GM18502 (cell line): ENCODE results near the gene PALLD.

ENCODE experiments used
- ATAC-seq: cut with Tn5 transposase; IDR thresholded peaks from one replicate; pipeline ENCODE4 v1.9.1; 2021; ENCODE audit warnings: mild to moderate bottlenecking; ENCODE audit not compliant: unreplicated experiment, poor library complexity

The PALLD gene

DNA sequence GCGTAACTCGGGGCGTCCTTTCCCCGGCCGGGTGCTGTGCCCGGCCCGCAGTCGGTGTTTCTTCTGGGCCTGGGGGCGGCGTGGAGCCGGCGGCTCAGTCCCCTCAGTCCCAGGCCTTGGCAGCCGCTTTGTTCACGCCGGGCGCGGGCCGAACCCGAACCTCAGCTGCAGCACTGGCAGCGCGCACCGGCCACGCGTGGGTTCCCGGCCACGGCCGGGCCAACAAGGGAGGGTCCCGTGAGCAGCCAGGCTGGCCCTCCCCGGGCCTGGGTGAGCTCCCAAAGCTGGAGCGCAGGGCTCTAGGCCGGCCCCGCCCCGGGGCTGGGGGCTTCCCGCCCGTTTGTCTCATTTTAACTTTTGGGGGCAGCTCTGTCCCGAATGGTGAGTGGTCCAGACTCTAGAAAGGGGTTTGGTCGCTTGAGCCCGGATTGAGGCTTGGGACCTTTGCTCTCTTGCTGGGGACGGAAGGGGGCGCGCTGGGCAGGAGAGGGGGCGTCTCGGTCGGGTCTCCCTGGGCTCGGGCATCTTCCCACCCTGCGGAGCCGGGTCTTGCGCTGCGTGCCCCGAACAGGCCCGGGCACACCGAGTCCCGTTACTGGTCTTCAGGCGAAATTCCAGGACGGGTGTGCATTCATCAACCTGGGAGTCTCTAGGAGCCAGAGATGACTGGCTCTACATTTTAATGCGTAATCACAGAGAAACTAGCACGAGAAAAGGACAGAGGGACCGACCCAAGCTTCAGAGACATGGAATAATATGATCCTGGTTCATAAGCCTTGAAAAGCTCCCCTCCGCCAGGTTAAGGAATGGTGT is 336.1 kb downstream of the PALLD start:
- no peak for ATAC-seq

- no peak for ATAC-seq
These were observed 337.0 kb downstream of the PALLD start for GRCh38 chr4:168833881-168834280.

DNA sequence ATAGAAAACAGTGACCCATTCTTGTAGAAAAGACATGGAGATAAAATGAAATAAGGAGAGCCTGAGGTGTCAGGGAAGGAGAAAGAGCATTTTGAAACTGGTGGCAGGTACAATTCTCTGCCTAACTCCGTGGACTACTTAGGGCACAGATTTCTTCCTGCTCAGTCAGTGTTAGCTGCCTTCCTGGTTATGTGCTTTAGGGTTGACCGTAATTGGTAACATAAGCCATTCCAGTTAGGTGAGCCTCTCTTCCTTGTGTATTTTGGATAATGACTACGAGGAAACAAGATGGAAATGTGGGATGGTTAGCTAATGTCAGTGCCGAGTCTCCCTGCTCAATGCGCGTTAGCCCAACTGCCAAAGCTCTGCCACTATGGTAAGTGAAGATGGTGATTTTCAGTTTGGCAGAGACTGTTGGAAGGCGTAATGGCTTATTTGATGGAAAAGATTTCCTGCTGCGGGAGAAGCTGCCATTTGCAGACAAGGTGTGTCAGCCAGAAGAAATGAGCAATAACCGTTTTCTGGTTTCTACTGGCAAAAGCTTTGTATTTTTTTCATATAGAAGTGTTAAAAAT is 339.1 kb downstream of the PALLD start:
- no peak for ATAC-seq

- no peak for ATAC-seq
These were observed 339.6 kb downstream of the PALLD start for GRCh38 chr4:168836490-168836889.

GRCh38 chr4:168837922-168838321 is 341.1 kb downstream of the PALLD start:
- no peak for ATAC-seq

- no peak for ATAC-seq
These were observed 343.0 kb downstream of the PALLD start for GRCh38 chr4:168839758-168840391.

DNA sequence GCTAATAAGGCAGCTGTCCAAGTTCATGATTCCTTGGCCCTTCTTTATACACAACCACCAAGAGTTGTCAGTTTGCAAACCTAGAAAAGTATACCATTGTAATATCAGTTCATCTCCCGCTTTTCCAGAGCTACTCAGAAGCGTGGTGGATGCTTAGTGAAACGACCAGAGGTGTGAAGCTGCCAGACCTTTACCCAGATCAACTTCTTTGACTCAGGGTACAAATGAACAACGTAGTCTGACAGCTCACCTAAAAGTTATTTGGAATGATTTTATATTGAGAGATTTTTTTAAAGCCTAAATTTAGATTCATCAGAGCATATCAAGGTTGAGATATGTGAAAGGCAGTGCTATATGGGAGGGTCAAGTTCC is 343.5 kb downstream of the PALLD start:
- ATAC-seq = no peak

DNA sequence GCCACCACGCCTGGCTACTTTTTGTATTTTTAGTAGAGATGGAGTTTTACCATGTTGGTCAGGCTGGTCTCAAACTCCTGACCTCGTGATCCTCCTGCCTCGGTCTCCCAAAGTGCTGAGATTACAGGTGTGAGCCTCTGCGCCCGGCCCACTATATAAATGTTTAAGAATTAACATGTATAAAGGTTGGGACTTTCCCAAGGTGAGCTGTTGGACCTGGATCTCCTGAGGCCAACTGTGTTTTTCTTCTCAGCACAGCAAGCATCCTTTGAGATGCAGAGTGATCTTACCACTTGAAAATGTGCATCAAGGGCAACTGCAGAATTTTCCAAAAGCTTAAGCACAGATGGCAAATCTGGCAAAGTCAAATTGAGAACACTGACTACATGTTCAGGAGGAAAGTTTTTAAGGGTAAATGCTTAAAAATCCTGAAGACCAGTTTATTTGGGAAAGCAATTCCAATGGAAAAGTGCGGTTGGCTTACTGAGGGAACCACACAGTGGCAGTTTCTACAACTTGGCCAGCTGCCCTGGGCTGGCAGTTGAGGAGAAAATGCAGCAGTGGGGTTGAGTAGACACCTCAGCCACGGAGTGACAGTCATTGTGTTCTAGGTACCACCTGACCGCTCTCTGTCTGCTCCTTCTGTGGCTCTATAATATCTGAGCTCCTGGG is 344.3 kb downstream of the PALLD start:
- no peak for ATAC-seq

DNA sequence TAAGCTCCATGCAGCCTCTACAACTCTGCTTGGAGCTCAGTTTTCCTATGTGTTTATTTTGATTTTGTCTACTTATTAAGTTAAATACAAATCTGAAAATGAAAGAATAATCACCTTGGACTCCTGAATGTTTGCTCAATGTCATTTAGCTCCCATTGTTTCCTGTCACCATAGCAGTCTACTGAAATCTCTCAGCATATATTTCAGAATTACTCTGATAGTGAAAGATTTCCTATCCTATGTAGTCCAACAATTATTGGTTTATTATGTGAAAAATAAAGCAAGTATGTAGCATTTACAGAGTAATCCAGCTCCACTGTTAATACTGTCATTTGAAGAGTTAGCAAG is 344.8 kb downstream of the PALLD start:
- no peak for ATAC-seq

DNA sequence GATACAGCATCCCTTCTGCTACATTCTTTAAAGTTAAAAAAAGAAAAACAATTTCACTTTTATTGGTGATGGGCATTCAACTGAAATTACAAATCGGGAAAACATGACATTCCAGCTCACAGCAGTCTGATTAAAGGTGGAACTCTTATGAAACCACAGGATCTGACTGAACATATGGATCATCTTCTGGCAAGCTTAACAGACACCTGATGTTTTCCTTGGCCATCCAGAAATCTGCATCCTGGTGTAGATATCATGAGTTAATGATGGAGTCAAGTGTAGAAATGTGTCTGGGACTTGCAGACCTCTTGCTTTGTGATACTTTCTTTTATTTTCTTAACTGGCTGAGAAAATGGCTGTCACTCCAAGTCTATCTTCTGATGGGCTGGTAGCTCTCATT is 345.3 kb downstream of the PALLD start:
- no peak for ATAC-seq

DNA sequence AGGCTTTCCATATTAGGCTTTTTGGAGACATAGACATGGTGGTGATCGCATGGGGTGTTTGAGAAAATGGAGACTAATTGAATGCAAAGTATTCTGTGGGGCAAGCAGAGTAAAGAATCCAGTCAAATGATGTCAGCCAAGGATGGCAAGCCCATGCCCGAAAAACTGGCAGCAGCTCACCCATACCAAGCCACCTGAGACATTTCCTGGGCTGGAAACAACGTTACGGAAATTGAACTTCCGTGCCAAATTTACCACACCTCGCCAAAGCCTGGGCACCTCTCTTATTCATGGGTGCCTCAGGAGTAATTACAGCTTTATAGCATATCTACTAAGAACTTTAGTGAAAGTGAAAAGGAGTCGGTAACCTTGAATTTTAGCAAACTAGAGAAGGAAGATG is 346.8 kb downstream of the PALLD start:
- ATAC-seq = no peak

DNA sequence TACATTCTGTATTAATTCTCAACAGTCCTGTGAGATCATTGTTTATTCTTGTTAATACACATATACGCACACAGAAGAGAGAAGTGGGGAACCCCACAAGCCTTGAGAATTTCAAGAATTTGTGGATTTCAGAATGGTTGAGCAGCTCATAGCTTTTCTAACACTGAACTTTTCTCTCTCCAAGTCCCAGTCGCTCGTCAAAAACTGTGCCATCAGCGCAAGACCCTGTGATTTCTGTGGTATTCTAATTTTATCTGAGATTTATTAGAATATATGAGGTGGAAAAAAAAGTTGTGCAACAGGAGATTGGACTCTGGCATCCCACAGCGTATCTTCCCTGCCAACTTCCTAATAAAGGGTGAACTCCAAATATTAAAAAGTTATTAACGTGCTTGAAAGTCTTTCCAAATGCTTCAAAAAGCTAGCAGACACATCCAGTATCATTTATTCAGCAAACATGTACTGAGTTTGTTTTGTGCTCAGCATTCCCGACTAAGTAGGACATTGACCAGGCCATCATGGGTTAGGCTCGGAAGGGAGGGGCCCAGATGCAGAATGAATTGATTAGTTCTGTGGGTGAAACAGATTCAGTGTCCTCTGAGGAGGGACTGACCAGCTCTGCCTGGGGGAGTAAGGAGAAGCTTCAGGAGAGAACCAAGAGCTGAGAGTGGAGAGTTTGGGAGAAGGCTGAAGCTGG is 347.6 kb downstream of the PALLD start:
- no peak for ATAC-seq

- ATAC-seq = no peak
These were observed 349.0 kb downstream of the PALLD start for GRCh38 chr4:168845897-168846296.

GRCh38 chr4:168846414-168846813 is 349.6 kb downstream of the PALLD start:
- no peak for ATAC-seq

DNA sequence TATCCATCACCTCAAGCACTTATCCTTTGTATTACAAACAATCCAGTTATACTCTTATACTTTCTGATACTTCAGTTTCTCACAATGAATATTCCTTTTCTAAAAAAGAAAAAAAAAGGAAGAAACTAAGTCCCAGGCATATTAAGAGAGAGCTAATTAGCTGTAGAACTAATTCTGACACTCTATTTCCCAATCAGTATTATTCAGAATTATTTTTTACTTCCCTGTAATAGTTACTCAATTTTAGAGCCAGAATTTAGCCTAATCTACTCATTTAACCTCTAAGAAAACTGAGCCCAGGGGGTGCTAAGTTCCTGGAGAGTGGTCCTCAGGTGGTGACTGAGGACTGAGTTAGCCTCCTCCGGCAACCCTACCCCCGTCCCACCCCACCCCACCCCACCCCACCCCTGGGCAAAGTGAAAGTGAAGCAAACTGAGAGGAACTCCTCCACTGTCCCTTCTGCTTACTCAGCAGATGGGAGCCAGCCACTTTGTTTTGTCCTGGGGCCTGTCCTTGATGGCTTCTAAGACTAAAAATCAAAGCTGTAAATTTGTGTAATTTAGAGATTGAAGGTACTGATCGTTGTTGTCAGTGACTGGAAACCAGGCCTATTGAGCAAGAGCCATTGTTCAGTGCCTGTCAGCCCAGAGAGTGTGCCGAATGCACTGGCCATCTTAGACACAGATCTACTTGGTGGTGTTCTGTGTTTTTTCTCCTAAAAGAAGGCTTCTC is 351.1 kb downstream of the PALLD start:
- ATAC-seq = no peak

- ATAC-seq = no peak
These were observed 352.3 kb downstream of the PALLD start for GRCh38 chr4:168849030-168849675.

- no peak for ATAC-seq
These were observed 353.1 kb downstream of the PALLD start for GRCh38 chr4:168849997-168850396.

DNA sequence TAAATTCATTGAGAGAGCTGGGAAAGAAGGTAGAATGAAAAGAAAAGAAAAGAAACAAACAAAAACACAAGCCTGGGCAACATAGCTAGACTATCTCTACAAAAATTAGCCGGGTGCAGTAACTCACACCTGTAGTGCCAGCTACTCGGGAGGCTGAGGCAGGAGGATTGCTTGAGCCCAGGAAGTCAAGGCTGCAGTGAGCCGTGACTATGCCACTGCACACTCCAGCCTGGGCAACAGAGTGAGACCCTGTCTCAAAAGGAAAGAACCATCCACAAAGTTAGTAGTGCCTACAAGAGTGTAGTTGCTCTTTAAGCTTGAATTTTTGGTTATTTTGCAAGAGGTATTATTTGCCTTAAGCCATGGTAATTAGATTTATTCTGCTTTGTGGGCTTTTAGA is 355.5 kb downstream of the PALLD start:
- ATAC-seq = no peak

DNA sequence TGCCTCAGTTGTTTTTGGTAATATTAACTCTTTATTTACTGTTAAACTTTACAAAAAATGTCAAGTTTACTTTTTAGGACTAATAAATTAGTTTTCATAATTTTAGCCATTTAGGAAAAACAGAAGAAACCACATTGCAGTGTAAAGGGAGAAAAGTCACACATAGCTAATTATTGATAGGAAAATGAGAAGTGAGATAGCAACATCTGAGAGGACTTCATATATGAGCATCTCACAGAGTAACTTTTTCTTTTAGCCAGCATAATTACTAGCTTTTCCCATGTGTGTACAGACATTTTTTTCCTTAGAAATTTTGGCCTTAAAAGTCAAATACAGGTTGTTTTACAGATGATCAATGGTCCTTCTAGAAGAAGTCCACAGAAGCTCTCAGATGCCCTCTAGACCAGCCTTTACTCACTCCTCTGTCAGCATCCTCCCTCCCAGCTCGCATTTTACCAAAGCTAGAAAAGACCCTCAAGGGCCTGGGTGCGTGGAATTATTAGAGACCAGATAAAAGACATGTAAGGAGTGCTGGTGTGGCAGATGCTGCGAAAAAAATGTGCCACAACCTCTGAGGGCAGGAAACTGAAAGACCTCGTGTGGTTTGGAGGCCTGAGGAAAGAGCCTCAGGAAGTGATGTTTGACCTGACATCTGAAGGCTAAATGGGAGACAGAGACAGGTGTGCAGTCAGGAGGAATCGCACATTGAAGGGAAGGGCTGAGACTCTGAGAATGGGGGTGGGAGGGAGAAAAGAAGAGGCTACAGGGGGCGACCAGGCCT is 356.3 kb downstream of the PALLD start:
- ATAC-seq = peak; percentile 50
